Stomach (tissue), 4 donors: ENCODE measurements around the gene LCMT1.

Experiments
- CTCF ChIP-seq, 7 experiments: fragments of 450-650 bp in 4 of 7; fragments of 200-600 bp in 3 of 7; sonication (generic) in 3 of 7; IDR thresholded peaks; one replicate each; pipeline ENCODE4 v1.5.1; 2016 to 2019; ENCODE audit warnings: antibody characterized with exemption in 7 of 7, control low read depth in 2 of 7, mild to moderate bottlenecking in 1 of 7
- EP300 ChIP-seq: sonication (generic); formaldehyde crosslinking; IDR thresholded peaks from one replicate; pipeline ENCODE4 v1.6.1; 2017; ENCODE audit warnings: antibody characterized with exemption
- POLR2A ChIP-seq, 4 donors: fragments of 450-650 bp; IDR thresholded peaks; one replicate each; pipeline ENCODE4 v1.6.1; 2016; ENCODE audit warnings: antibody characterized with exemption in 4 of 4, control low read depth in 2 of 4, mild to moderate bottlenecking in 1 of 4, moderate library complexity in 1 of 4
- POLR2AphosphoS5 ChIP-seq, 3 donors: sonication (generic); formaldehyde crosslinking; IDR thresholded peaks; one replicate each; pipeline ENCODE4 v1.6.1; 2016; ENCODE audit warnings: antibody characterized with exemption in 3 of 3

- TF ChIP-seq CTCF (IDR thresholded peaks at IDR 0.05), result no peak
- TF ChIP-seq POLR2AphosphoS5 (IDR thresholded peaks at IDR 0.05), result no peak
- TF ChIP-seq POLR2A (IDR thresholded peaks at IDR 0.05), result no peak
- TF ChIP-seq EP300, result no peak
Observed at GRCh38 chr16:25094596-25094995, 16.9 kb upstream of the LCMT1 start.
